HepG2 (cell line): ENCODE results near the gene OTULINL. TPM values are rescaled to one million over a fixed set of nuclear protein-coding genes. Genes with fewer than 3 reads are reported as not detected.

ENCODE experiments used
- ATAC-seq: fragments of 200-7000 bp; cut with Tn5 transposase; 3 replicates; pipeline ENCODE4 v1.9.1; 2020; ENCODE audit warnings: mild to moderate bottlenecking, moderate library complexity
- BruUV-seq: library from RNA; stranded (reverse); fragments of 400-500 nt; replicated peaks from 2 replicates; lab custom pipeline; 2021; lab: Mats Ljungman, UMichigan
- CTCF ChIA-PET: fragments of 300-600 bp; formaldehyde crosslinking; extraction: SDS; loops from one replicate; lab custom pipeline; 2021; ENCODE audit warnings: low total read pairs, inconsistent platforms, low intra/inter-chr PET ratio; lab: Yijun Ruan, JAX
- POLR2A ChIA-PET: fragments of 350-600 bp; sonication (Branson Sonifier 250); formaldehyde crosslinking; loops from one replicate; lab custom pipeline; 2020; ENCODE audit warnings: antibody characterized with exemption, inconsistent platforms; lab: Yijun Ruan, JAX
- DNase-seq: peaks from one replicate; pipeline ENCODE4 v3.0.0-alpha.2; 2015; ENCODE audit warnings: low spot score
- FAIRE-seq: peaks from 3 replicates; lab custom pipeline; 2011; peaks lifted over from hg19 to GRCh38; lab: Jason Lieb, UNC
- H2AFZ ChIP-seq: one replicate; pipeline ENCODE4 v1.6.1; 2011; ENCODE audit warnings: low read length, inconsistent platforms
- H3K27ac ChIP-seq: fragments of 300-600 bp; 3 replicates; pipeline ENCODE4 v1.8.0; 2011; ENCODE audit warnings: mixed run types, mild to moderate bottlenecking, mixed read lengths, low read length, inconsistent platforms; ENCODE audit not compliant: insufficient read depth; ENCODE audit errors: extremely low read length
- H3K27me3 ChIP-seq, 2 experiments: fragments of 200-600 bp in 1 of 2; 2 replicates in 1 of 2; 3 replicates in 1 of 2; pipeline versions ENCODE4 v1.6.0 to v1.8.0; 2011; ENCODE audit warnings: low read length in 2 of 2, mild to moderate bottlenecking in 2 of 2, moderate library complexity in 2 of 2, inconsistent platforms in 1 of 2; ENCODE audit not compliant: insufficient read depth in 2 of 2, control insufficient read depth in 1 of 2
- H3K36me3 ChIP-seq, 2 experiments: fragments of 200-600 bp in 1 of 2; replicated peaks in 1 of 2; 2 replicates in 1 of 2; 3 replicates in 1 of 2; pipeline versions ENCODE4 v1.5.1 to v1.8.0; 2011; ENCODE audit warnings: low read length in 2 of 2, inconsistent platforms in 1 of 2; ENCODE audit not compliant: insufficient read depth in 2 of 2, control insufficient read depth in 1 of 2
- H3K4me1 ChIP-seq: 2 replicates; pipeline ENCODE4 v1.5.1; 2012; ENCODE audit warnings: low read length, inconsistent platforms; ENCODE audit not compliant: insufficient read depth
- H3K4me2 ChIP-seq: 2 replicates; pipeline ENCODE4 v1.6.0; 2011; ENCODE audit warnings: low read depth, low read length, inconsistent platforms
- H3K4me3 ChIP-seq, 3 experiments: fragments of 200-600 bp in 1 of 3; sonication (generic), shearing (Covaris generic) in 1 of 3; replicated peaks in 1 of 3; 2 replicates each; pipeline ENCODE4 v1.5.1; 2011 to 2016; ENCODE audit warnings: low read length in 3 of 3, inconsistent platforms in 2 of 3, low read depth in 2 of 3, mild to moderate bottlenecking in 2 of 3, control low read depth in 1 of 3, mixed read lengths in 1 of 3; ENCODE audit not compliant: insufficient read depth in 1 of 3
- H3K79me2 ChIP-seq: one replicate; pipeline ENCODE4 v1.6.1; 2011; ENCODE audit warnings: low read length, inconsistent platforms; ENCODE audit not compliant: insufficient read depth
- H3K9ac ChIP-seq: 2 replicates; pipeline ENCODE4 v1.6.0; 2011; ENCODE audit warnings: mild to moderate bottlenecking, low read depth, low read length, inconsistent platforms; ENCODE audit not compliant: insufficient read depth
- H3K9me3 ChIP-seq: 2 replicates; pipeline ENCODE4 v1.5.1; 2012; ENCODE audit warnings: mild to moderate bottlenecking, low read length
- H4K20me1 ChIP-seq: 2 replicates; pipeline ENCODE4 v1.6.0; 2011; ENCODE audit warnings: inconsistent platforms, mild to moderate bottlenecking, low read length, moderate library complexity; ENCODE audit not compliant: insufficient read depth
- ADNP ChIP-seq: sonication (generic); formaldehyde crosslinking; IDR thresholded peaks from 2 replicates; pipeline ENCODE4 v1.4.0; 2020; ENCODE audit warnings: missing genetic modification reagents
- CHD2 ChIP-seq: IDR thresholded peaks from 2 replicates; pipeline ENCODE4 v1.6.1; 2011; ENCODE audit warnings: low read depth, low read length, improper control_type of control experiment
- HNRNPLL ChIP-seq: fragments of 200-400 bp; formaldehyde crosslinking; IDR thresholded peaks from 2 replicates; pipeline ENCODE4 v1.6.1; 2017; ENCODE audit warnings: mild to moderate bottlenecking, low read depth, low read length; ENCODE audit not compliant: poor library complexity, severe bottlenecking
- JDP2 ChIP-seq: sonication (generic); formaldehyde crosslinking; IDR thresholded peaks from 2 replicates; pipeline ENCODE4 v1.8.1; 2022; ENCODE audit warnings: missing genetic modification reagents, borderline replicate concordance
- MIXL1 ChIP-seq: IDR thresholded peaks from 2 replicates; pipeline ENCODE4 v1.6.1; 2016
- PITX1 ChIP-seq: sonication (generic); formaldehyde crosslinking; IDR thresholded peaks from 2 replicates; pipeline ENCODE4 v1.5.1; 2020; ENCODE audit warnings: mild to moderate bottlenecking, missing genetic modification reagents
- SMARCC2 ChIP-seq: fragments of 450-650 bp; IDR thresholded peaks from 2 replicates; pipeline ENCODE4 v1.6.1; 2017; ENCODE audit warnings: antibody characterized with exemption, mild to moderate bottlenecking
- ZFY ChIP-seq: sonication (generic); formaldehyde crosslinking; IDR thresholded peaks from 2 replicates; pipeline ENCODE4 v1.4.0; 2020; ENCODE audit warnings: missing genetic modification reagents
- ZKSCAN1 ChIP-seq: fragments of 150-350 bp; IDR thresholded peaks from 2 replicates; pipeline ENCODE4 v1.6.1; 2014; ENCODE audit warnings: low read length
- ZNF232 ChIP-seq: sonication (generic); formaldehyde crosslinking; IDR thresholded peaks from 2 replicates; pipeline ENCODE4 v1.4.0; 2020; ENCODE audit warnings: missing genetic modification reagents, borderline replicate concordance
- ZNF263 ChIP-seq: sonication (generic); formaldehyde crosslinking; IDR thresholded peaks from 2 replicates; pipeline ENCODE4 v1.4.0; 2020; ENCODE audit warnings: missing genetic modification reagents
- ZNF329 ChIP-seq: sonication (generic); formaldehyde crosslinking; IDR thresholded peaks from 2 replicates; pipeline ENCODE4 v1.9.0; 2021; ENCODE audit warnings: low read depth, mild to moderate bottlenecking, missing genetic modification reagents
- ZNF382 ChIP-seq: sonication (generic); formaldehyde crosslinking; IDR thresholded peaks from 2 replicates; pipeline ENCODE4 v1.5.0; 2020; ENCODE audit warnings: missing genetic modification reagents, mild to moderate bottlenecking, borderline replicate concordance
- ZNF414 ChIP-seq: sonication (generic); formaldehyde crosslinking; IDR thresholded peaks from 2 replicates; pipeline ENCODE4 v1.5.0; 2020; ENCODE audit warnings: missing genetic modification reagents
- WGBS: methylation state at CpG from one replicate; pipeline ENCODE4 v1.1.6; 2017; ENCODE audit warnings: low lambda C conversion rate; 5-methylcytosine and 5-hydroxymethylcytosine counted together
- in situ Hi-C: cut with HindIII; loops from 2 replicates; pipeline ENCODE4 v1.10.0; 2017; ENCODE audit warnings: low pct_unique_long_range_greater_than_20kb; ENCODE audit not compliant: extremely low pct_ligation_motif_present
- intact Hi-C: fragments of 100-400 bp; cut with micrococcal nuclease; formaldehyde crosslinking; loops from one replicate; pipeline ENCODE4 v1.10.0; 2022; ENCODE audit not compliant: unreplicated experiment
- polyA plus RNA-seq, 8 experiments: library from polyadenylated mRNA; depleted of rRNA in 3 of 8; stranded (reverse) in 7 of 8; unstranded in 1 of 8; fragments of >200 nt; fragmentation: Illumina TruSeq in 4 of 8; extraction: Trizol in 4 of 8; gene quantifications; 2 replicates each; pipeline versions ENCODE4 v1.2.1 to v1.2.3, GENCODE V29; 2011 to 2016; ENCODE audit warnings: low read depth in 4 of 8, missing spikeins in 1 of 8, mixed read lengths in 1 of 8; ENCODE audit not compliant: insufficient read depth in 1 of 8
- total RNA-seq, 5 experiments: library from RNA; depleted of rRNA; stranded (reverse); fragments of >200 nt; fragmentation: Illumina TruSeq; extraction: Trizol; gene quantifications; 2 replicates each; pipeline ENCODE4 v1.2.3, GENCODE V29; 2016; ENCODE audit warnings: low read depth in 1 of 5

OTULINL gene
- total and polyA plus RNA-seq, 2 of the 13 experiments (the other 11 are each of a cell fraction or from before 2014, with no cell fraction given), result 0.04 to 0.40 TPM

- intact Hi-C loops, result no loop called here
- ChIA-PET POLR2A (no interaction called here), CTCF (no interaction called here)
- no peak overlapping the region for H2AFZ ChIP-seq
- H3K4me2 ChIP-seq, result no peak overlapping the region
- DNase-seq (no peak), FAIRE-seq (no peak), ATAC-seq (no peak)
- no peak overlapping the region for H3K4me3 ChIP-seq
- BruUV-seq, result no TSS peak
- H3K27ac ChIP-seq, result no peak overlapping the region
- no peak overlapping the region for H3K9ac ChIP-seq
- no peaks in the 10 kb centered on the region for H3K9me3 ChIP-seq
- H3K4me1 ChIP-seq, result no peaks in the 10 kb centered on the region
- H4K20me1 ChIP-seq, result no peaks in the 10 kb centered on the region
- 1% methylated on average over 2 of the region's 2 CpGs for WGBS
- no peaks in the 10 kb centered on the region for H3K36me3 ChIP-seq
- no peaks in the 10 kb centered on the region for H3K27me3 ChIP-seq
- TF ChIP-seq ZNF263 (CRISPR knock-in tag), result no peak
- no peak for TF ChIP-seq ZKSCAN1
- no peak for TF ChIP-seq ZNF382
- TF ChIP-seq CHD2, result no peak
- TF ChIP-seq ZNF414, result no peak
- TF ChIP-seq PITX1 (CRISPR knock-in tag), result no peak
- no peak for TF ChIP-seq ZNF329 (CRISPR knock-in tag)
- no peak for TF ChIP-seq ZNF232
- no peak for TF ChIP-seq ZFY
- TF ChIP-seq SMARCC2, result no peak
- in situ Hi-C loops, result no loop called here
- no peaks in the 10 kb centered on the region for H3K79me2 ChIP-seq
Observed at GRCh38 chr5:14630671-14631070, 49.1 kb downstream of the OTULINL start.

GRCh38 chr5:14635656-14636055, 54.1 kb downstream of the OTULINL start:
- no peak for ATAC-seq
- no peak for FAIRE-seq

More at GRCh38 chr5:14635656-14636055, 54.1 kb downstream of the OTULINL start:
- BruUV-seq, result no TSS peak
- Histone ChIP-seq H3K9me3 (no peaks in the 10 kb centered on the region), H3K9ac (no peak overlapping the region), H3K27ac (no peak overlapping the region), H2AFZ (no peak overlapping the region), H3K36me3 (no peaks in the 10 kb centered on the region), H3K79me2 (no peaks in the 10 kb centered on the region), H3K4me3 (no peak overlapping the region), H3K4me1 (no peaks in the 10 kb centered on the region), H3K27me3 (no peaks in the 10 kb centered on the region), H4K20me1 (no peaks in the 10 kb centered on the region), H3K4me2 (no peak overlapping the region)
- TF ChIP-seq ADNP (CRISPR knock-in tag) (no peak), JDP2 (CRISPR knock-in tag) (no peak), MIXL1 (no peak), HNRNPLL (no peak)
- in situ Hi-C loops, result no loop called here
- DNase-seq, result no peak
- POLR2A ChIA-PET, result no interaction called here
- CTCF ChIA-PET, result no interaction called here
- 1% methylated on average over 2 of the region's 2 CpGs for WGBS
- intact Hi-C loops, result no loop called here
